ENCODE measurements around the gene HFE. TPM values are rescaled to one million over a fixed set of nuclear protein-coding genes. Genes with fewer than 3 reads are reported as not detected.
A peak's percentile ranks its signal among the peaks of the same experiment; 100 is the strongest.

The HFE gene
- total and polyA plus RNA-seq, 2 of the 13 experiments (the other 11 are each of a cell fraction or from before 2014, with no cell fraction given): 3.7 to 6.3 TPM

- POLR2A ChIA-PET: no interaction called here
- no TSS peak for BruUV-seq (replicated peaks)
- CTCF ChIA-PET (ENCODE audit: low intra/inter-chr PET ratio, low total read pairs): no interaction called here
Observed at GRCh38 chr6:26115226-26115625, 28.0 kb downstream of the HFE start.

GRCh38 chr6:26116267-26116666, 29.0 kb downstream of the HFE start:
- in situ Hi-C loops (cut with HindIII; ENCODE audit: extremely low pct_ligation_motif_present, low pct_unique_long_range_greater_than_20kb): no loop called here
- H2AFZ ChIP-seq (ENCODE audit: low read length): no peak overlapping the region
- no peaks in the 10 kb centered on the region for H3K36me3 ChIP-seq (replicated peaks in 1 of 2; ENCODE audit: control insufficient read depth in 1 of 2, insufficient read depth in 2 of 2, low read length in 2 of 2)
- no peak overlapping the region for H3K4me3 ChIP-seq (replicated peaks in 1 of 3; ENCODE audit: insufficient read depth in 1 of 3, low read depth in 2 of 3, low read length in 3 of 3)
- DNase-seq (ENCODE audit: low spot score): no peak
- 98% methylated on average over 4 of the region's 4 CpGs for WGBS (ENCODE audit: low lambda C conversion rate)
- H3K9me3 ChIP-seq (ENCODE audit: low read length): no peaks in the 10 kb centered on the region
- no peaks in the 10 kb centered on the region for H3K27me3 ChIP-seq (ENCODE audit: control insufficient read depth in 1 of 2, insufficient read depth in 2 of 2, low read length in 2 of 2)
- intact Hi-C loops (cut with micrococcal nuclease; ENCODE audit: unreplicated experiment): no loop called here
- no peak for FAIRE-seq
- no peak overlapping the region for H3K9ac ChIP-seq (ENCODE audit: insufficient read depth, low read depth, low read length)
- no peaks in the 10 kb centered on the region for H3K79me2 ChIP-seq (ENCODE audit: insufficient read depth, low read length)
- no peaks in the 10 kb centered on the region for H4K20me1 ChIP-seq (ENCODE audit: insufficient read depth, low read length)
- ChIA-PET CTCF (ENCODE audit: low intra/inter-chr PET ratio, low total read pairs) (no interaction called here), POLR2A (interaction anchor here (1.4 kb wide), 1 partner anchor 8 kb away, joined by 4 read pairs; a partner anchor contains a TSS)
- peaks cover 46% of the 10 kb centered on the region for H3K4me1 ChIP-seq (ENCODE audit: insufficient read depth, low read length)
- H3K27ac ChIP-seq (ENCODE audit: extremely low read length, insufficient read depth, low read length): no peak overlapping the region
- no peak for ATAC-seq
- TF ChIP-seq GABPB1 (CRISPR knock-in tag; IDR thresholded peaks at IDR 0.05) (no peak), ZNF121 (CRISPR knock-in tag; IDR thresholded peaks at IDR 0.05) (peak; percentile 62), DZIP1 (CRISPR knock-in tag; IDR thresholded peaks at IDR 0.05) (no peak), ZNF143 (CRISPR knock-in tag; IDR thresholded peaks at IDR 0.05) (no peak), CEBPB (IDR thresholded peaks at IDR 0.05; ENCODE audit: borderline replicate concordance, low read depth, low read length) (peak; percentile 39; the same call in 1 of the 2 replicates), ZNF749 (CRISPR knock-in tag; IDR thresholded peaks at IDR 0.05; ENCODE audit: borderline replicate concordance) (no peak), ZC3H13 (CRISPR knock-in tag; IDR thresholded peaks at IDR 0.05) (no peak), ZIK1 (CRISPR knock-in tag; IDR thresholded peaks at IDR 0.05; ENCODE audit: borderline replicate concordance, low read depth) (no peak), TMF1 (CRISPR knock-in tag; IDR thresholded peaks at IDR 0.05; ENCODE audit: low read depth) (no peak)
- H3K4me2 ChIP-seq (ENCODE audit: low read depth, low read length): no peak overlapping the region
- no TSS peak for BruUV-seq (replicated peaks)

More at GRCh38 chr6:26115226-26115625, 28.0 kb downstream of the HFE start:
- Histone ChIP-seq H3K4me2 (ENCODE audit: low read depth, low read length) (no peak overlapping the region), H3K4me3 (replicated peaks in 1 of 3; ENCODE audit: insufficient read depth in 1 of 3, low read depth in 2 of 3, low read length in 3 of 3) (no peak overlapping the region), H3K9me3 (ENCODE audit: low read length) (no peaks in the 10 kb centered on the region), H4K20me1 (ENCODE audit: insufficient read depth, low read length) (no peaks in the 10 kb centered on the region), H3K4me1 (ENCODE audit: insufficient read depth, low read length) (peaks cover 35% of the 10 kb centered on the region), H3K36me3 (replicated peaks in 1 of 2; ENCODE audit: control insufficient read depth in 1 of 2, insufficient read depth in 2 of 2, low read length in 2 of 2) (no peaks in the 10 kb centered on the region), H3K79me2 (ENCODE audit: insufficient read depth, low read length) (no peaks in the 10 kb centered on the region), H3K27ac (ENCODE audit: extremely low read length, insufficient read depth, low read length) (no peak overlapping the region), H3K27me3 (ENCODE audit: control insufficient read depth in 1 of 2, insufficient read depth in 2 of 2, low read length in 2 of 2) (no peaks in the 10 kb centered on the region), H3K9ac (ENCODE audit: insufficient read depth, low read depth, low read length) (no peak overlapping the region), H2AFZ (ENCODE audit: low read length) (no peak overlapping the region)
- intact Hi-C loops (cut with micrococcal nuclease; ENCODE audit: unreplicated experiment) (no loop called here), in situ Hi-C loops (cut with HindIII; ENCODE audit: extremely low pct_ligation_motif_present, low pct_unique_long_range_greater_than_20kb) (no loop called here)
- TF ChIP-seq ZNF296 (CRISPR knock-in tag; conservative IDR thresholded peaks at IDR 0.05) (no peak), SOX13 (IDR thresholded peaks at IDR 0.05) (no peak), SOX13 (CRISPR knock-in tag; conservative IDR thresholded peaks at IDR 0.05 in 1 of 2, IDR thresholded peaks at IDR 0.05 in 1 of 2) (peak in 1 of 2 experiments; percentile 56; a peak in 2 of 4 replicates)
- ATAC-seq (no peak), FAIRE-seq (no peak), DNase-seq (ENCODE audit: low spot score) (no peak)
- 87% methylated on average over 5 of the region's 5 CpGs for WGBS (ENCODE audit: low lambda C conversion rate)
